NCI-H1105 (cell line): ENCODE results near the gene PANK2.
"Not testable (repeated sequence)": the region's sequence is repeated elsewhere in the genome, so short reads cannot be mapped to it uniquely, and the experiment has no call there.

Experiments used
- DNase-seq: peaks from one replicate; lab custom pipeline; 2025; lab: John Stamatoyannopoulos, UW

The PANK2 gene

DNA sequence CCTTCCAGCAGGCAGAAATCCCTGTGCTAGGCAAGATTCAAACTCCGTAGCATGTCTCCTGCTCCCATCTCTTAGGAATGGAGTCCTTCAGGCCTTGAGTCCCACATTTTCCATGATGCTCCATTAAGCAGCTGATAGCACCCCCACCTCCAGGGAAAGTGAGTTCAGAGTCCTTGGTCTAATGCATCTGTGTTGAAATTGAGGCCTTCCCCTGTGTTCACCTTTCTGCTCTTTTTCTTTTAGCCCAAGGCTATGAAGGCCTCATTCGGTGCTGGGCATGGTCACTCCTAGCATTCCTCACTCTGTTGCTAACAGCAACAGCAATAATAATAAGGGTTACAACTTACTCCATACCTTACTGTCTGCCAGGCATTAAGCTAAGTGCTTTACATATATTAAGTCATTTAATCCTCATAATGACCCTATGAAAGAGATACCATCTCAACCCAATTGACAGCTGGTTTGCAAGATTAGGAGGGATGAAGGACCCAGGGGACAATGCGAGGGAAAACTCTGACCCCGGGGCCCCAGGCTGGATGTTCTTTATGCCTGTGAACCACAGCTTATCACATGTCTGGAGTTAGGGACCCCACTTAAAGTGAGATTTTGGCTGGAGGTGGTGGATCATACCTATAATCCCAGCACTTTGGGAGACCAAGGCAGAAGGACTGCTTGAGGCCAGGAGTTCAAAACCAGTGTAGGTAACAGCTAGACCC is 17.5 kb upstream of the PANK2 start:
- no peak for DNase-seq

- DNase-seq: no peak
Observed at GRCh38 chr20:3873507-3873906, 15.7 kb upstream of the PANK2 start.

DNA sequence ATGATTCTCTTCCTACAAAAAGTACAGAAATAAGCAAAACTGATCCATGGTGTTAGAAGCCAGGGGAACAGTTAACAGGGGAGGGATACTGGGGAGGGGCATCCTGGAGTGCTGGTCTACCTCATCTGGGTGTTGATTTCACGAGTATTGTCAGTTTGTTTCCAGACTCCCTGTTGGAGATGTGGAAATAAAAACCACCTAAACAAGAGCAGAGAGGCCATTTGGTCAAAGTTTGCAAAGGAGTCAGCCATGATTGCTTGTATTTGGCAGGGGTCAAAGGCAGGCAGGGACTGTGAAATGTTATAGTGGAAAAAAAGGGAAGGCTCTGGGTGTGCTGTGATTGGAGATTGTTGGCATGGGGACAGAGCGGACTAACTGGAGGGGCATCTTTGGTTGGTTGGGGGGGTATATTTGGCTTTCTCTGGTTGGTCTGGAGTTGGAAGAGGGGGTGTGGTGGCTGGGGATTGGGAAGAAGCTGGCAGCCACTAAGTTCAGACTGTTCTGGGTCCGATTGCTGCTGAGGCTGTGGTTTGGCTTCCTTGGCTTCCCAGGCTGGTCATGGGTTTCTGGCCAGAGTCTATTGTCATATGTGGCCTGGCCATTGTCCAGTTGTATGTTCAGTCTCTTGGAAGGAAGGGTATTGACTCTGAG is 14.9 kb upstream of the PANK2 start:
- DNase-seq: no peak

GRCh38 chr20:3875378-3875974 is 13.7 kb upstream of the PANK2 start:
- no peak for DNase-seq

DNA sequence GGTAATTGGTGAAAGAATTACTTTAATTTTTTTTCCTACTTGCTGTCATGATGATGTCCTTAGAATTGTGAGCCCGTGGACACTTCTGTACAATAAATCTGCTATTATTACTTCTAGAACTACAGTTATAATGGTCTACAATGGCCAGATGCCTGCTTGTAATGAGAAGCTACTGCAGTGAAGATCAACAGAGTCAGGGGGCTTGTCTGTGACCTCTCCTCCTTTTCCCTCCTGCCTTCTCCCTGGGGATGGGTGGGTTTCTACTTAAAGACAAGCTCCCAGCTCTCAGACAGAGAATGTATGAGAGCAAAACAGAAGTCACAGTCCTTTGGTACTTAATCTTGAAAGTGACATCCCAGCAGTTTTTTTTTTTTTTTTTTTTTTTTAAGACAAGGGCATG is 13.2 kb upstream of the PANK2 start:
- DNase-seq: no peak

GRCh38 chr20:3876676-3877075 is 12.5 kb upstream of the PANK2 start:
- DNase-seq: no peak

DNA sequence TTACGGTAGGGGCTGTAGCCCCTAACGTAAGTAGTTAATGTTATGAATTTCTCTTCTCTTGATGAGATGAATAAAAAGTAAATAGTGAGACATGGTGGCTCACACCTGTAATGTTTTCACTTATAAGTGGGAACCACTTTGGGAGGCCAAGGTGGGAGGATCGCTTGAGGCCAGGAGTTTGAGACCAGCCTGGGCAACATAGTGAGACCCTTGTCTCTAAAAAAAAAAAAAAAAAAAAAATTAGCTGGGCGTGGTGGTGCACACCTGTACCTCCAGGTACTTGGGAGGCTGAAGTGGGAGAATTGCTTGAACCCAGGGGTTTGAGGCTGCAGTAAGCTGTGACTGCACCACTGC is 10.3 kb upstream of the PANK2 start:
- not testable (repeated sequence) for DNase-seq

DNA sequence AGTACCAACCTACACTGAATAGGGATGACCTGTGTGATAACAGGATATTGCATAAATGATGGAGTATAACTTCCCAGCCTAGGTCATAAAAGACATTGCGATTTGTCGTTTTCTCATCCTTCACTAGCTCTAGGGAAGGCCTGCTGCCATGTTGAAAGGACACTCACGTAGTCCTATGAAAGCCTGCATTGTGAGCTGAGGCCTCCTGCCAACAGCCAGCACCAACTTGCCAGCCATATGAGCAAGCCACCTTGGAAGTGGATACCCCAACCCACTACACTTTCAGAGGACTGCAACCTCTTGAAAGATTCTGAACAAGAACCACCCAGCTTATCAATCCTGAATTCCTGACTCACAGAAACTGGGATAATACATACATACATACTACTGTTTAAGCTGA is 3.5 kb upstream of the PANK2 start:
- DNase-seq: no peak

GRCh38 chr20:3887876-3888620 is 1.1 kb upstream of the PANK2 start:
- DNase-seq: no peak

DNA sequence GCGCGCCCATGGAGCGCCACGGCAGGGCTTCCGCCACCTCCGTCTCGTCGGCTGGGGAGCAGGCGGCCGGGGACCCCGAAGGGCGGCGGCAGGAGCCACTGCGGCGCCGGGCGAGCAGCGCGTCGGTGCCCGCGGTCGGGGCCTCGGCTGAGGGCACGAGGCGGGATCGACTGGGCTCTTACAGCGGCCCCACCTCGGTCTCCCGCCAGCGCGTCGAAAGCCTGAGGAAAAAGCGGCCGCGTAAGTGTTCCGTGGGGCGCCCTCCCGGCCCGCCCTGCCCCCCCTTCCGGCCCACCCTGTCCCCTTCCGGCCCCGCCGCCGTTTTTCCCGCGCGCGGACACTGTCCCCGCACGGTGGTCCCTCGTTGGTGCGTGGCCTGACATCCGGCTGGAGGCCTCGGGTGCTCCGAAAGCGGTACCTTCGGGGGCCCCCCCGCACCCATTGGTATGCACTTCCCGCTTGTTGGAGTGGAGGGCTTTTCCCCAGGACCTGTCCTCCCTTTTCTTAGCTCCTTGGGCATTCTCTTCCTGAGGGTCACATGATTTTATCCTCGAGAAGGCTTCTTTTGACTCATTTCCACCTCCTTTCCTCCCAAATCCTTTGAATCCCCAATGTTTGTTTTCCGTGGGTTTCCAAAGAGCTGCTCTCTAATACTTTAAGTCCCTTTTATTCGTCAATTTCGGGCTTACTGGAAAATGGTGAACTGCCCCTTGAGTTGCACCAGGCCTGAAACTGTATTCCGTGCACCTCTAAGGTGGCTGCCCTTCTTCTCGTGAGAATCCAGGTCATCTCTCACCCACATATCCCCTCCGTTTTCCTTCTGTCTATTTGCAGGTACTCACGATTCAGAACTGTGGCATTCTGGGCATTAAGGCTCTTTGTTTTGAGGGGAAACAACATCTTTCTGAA is 556 bp downstream of the PANK2 start:
- DNase-seq: peak; percentile 10

- peak; percentile 23 for DNase-seq
Observed at GRCh38 chr20:3890398-3890751, 1.2 kb downstream of the PANK2 start.

DNA sequence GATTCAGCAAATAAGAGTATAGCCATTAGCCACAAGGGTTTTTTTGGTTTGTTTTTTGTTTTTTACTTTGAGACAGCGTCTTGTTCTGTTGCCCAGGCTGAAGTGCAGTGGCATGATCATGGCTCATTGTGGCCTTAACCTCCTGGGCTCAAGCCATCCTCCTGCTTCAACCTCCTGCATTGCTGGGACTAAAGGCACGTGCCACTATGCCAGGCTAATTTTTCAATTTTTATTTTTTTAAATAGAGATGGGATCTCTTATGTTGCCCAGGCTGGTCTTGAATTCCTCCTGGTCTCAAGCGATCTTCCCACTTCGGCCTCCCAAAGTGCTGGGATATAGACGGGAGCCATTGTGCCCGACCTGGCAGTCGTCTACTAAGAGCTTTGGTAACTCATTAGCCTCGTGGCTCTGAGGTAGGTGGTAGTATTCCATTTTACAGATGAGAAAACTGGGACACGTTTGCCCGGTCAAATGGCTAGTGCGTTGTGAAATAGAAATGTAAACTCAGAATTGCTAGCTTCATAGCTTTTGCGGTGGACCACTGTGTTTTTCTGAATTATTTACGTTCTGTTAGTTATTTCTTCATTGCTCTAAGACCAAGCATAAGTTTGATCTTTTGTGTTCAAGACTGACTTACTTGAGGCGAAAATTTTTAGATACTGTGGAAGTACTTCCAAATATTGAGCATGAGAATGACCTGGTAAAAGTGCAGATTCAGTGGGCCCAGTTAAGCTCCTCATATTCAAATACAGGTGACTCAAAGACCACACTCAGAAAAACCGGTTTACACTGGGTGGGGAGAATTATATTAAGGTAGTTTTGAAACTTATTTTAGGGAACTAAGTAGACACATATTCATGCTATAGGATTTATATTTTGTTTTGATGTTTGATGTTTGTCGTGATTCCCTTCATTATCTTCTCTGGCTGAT is 2.1 kb downstream of the PANK2 start:
- DNase-seq: no peak

DNA sequence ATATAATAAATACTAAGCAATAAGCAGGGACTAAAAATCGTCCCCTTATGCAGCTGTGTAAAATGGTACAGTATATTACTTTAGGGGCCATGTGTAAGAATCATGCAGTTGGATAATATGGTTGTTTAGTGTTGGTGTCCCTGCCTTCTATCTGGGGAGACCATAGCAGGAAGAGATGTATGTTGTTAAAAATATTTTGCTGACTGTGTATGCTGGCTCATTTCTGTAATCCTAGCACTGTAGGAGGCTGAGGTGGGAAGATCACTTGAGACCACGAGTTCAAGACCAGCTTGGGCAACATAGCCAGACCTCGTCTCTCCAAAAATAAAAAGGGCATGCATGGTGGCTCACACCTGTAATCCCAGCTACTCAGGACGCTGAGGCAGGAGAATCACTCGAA is 5.6 kb downstream of the PANK2 start:
- no peak for DNase-seq

GRCh38 chr20:3896302-3896701 is 7.1 kb downstream of the PANK2 start:
- no peak for DNase-seq

- DNase-seq: no peak
Observed at GRCh38 chr20:3896853-3897583, 7.8 kb downstream of the PANK2 start.

DNA sequence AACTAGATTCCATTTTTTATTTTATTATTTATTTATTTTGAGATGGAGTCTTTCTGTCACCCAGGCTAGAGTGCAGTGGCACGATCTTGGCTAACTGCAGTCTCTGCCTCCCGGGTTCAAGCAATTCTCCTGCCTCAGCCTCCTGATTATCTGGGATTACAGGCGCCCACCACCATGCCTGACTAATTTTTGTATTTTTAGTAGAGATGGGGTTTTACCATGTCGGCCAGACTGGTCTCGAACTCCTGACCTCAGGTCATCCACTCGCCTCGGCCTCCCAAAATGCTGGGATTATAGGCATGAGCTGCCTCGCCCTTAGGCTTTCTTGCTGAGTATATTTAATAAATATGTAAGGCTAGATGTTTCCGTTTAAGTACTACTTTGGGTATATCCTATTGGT is 9.0 kb downstream of the PANK2 start:
- not testable (repeated sequence) for DNase-seq

- no peak for DNase-seq
Observed at GRCh38 chr20:3898639-3899038, 9.5 kb downstream of the PANK2 start.

GRCh38 chr20:3900187-3900604 is 11.0 kb downstream of the PANK2 start:
- no peak for DNase-seq

DNA sequence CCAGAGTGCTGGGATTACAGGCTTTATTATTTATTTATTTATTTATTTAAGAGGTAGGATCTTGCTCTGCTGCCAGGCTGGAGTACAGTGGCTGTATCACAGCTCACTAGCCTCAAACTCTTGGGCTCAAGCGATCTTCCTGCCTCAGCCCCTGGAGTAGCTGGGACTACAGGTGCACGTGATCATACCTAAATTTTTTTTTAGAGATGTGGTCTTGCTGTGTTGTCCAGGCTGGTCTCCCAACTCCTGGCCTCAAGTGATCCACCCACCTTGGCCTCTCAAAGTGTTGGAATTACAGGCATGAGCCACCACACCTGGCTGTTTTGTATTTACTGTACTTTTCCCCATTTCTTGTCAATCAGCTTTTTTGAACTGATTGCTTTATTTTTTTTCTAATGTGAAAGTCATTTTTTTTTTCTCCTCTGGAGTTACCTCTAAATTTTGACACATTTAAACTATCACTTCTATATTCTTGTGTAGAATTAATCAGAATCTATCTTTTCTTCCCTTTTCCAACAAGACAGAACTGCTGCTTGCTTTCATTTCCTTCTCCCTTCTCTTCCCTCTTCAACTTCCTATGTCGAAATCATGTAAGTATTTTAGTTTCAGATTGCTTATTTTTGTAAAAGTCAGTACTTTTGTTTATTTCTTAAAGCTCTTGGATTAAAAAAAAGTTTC is 12.0 kb downstream of the PANK2 start:
- no peak for DNase-seq
